NT2/D1 (cell line): ENCODE results near the gene AUP1.

ENCODE experiments used
- SUZ12 ChIP-seq: IDR thresholded peaks from 2 replicates; pipeline ENCODE4 v1.6.1; 2011; ENCODE audit not compliant: insufficient read length, insufficient read depth; ENCODE audit errors: extremely low read depth
- YY1 ChIP-seq: IDR thresholded peaks from 2 replicates; pipeline ENCODE4 v1.6.1; 2011; ENCODE audit not compliant: insufficient read length, insufficient read depth

DNA sequence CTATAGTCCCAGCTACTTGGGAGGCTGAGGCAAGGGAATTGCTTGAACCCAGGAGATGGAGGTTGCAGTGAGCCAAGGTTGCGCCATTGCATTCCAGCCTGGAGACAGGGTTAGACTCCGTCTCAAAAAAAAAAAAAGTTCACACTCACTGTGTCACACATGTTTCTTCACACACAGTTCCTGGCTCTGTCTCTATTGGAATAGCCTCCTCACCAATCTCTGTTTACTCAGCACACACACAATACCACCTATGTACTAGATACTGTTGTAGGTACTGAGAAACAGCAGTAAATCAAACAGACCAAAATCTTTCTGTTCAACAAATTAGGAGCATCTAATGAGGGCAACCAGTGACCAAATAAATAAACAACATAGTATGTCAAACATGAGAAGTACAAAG, 43.4 kb downstream of the AUP1 start:
- TF ChIP-seq YY1 (no peak), SUZ12 (no peak)
